Activated CD4-positive, alpha-beta T cell treated with anti-CD3 and anti-CD28 coated beads, Interleukin-2, amount 10 ng/mL, durations not matched to agents 7 days and 5 days (primary cell): ENCODE measurements around the gene PGRMC2. TPM values are rescaled to one million over a fixed set of nuclear protein-coding genes. Genes with fewer than 3 reads are reported as not detected.

Experiments used
- CTCF ChIA-PET: fragments of 350-600 bp; sonication (Branson Sonifier 250); formaldehyde crosslinking; loops from one replicate; lab custom pipeline; 2021; ENCODE audit warnings: antibody characterized with exemption; lab: Charles Lee
- POLR2A ChIA-PET: fragments of 350-600 bp; sonication (Branson Sonifier 250); formaldehyde crosslinking; loops from one replicate; lab custom pipeline; 2021; ENCODE audit warnings: antibody characterized with exemption; lab: Charles Lee
- DNase-seq: peaks from one replicate; pipeline ENCODE4 v3.0.0-alpha.2; 2020
- H3K27ac Mint-ChIP-seq: one replicate; pipeline ENCODE4 v1.8.0; 2021; ENCODE audit warnings: mild to moderate bottlenecking, moderate library complexity, mixed read lengths
- H3K27me3 Mint-ChIP-seq: one replicate; pipeline ENCODE4 v1.8.0; 2021; ENCODE audit warnings: mixed read lengths
- H3K36me3 Mint-ChIP-seq: one replicate; pipeline ENCODE4 v1.8.0; 2021; ENCODE audit warnings: low read depth, mixed read lengths
- H3K4me1 Mint-ChIP-seq: one replicate; pipeline ENCODE4 v1.8.0; 2021; ENCODE audit warnings: mixed read lengths
- H3K4me3 Mint-ChIP-seq: one replicate; pipeline ENCODE4 v1.8.0; 2021; ENCODE audit warnings: mild to moderate bottlenecking, moderate library complexity, mixed read lengths
- H3K9me3 Mint-ChIP-seq: one replicate; pipeline ENCODE4 v1.8.0; 2021; ENCODE audit warnings: mixed read lengths
- total RNA-seq, 2 experiments: library from RNA; stranded (reverse); gene quantifications; one replicate each; pipeline ENCODE4 v1.2.3, GENCODE V29; 2021

The PGRMC2 gene
- total RNA-seq, 2 experiments from 2014 or later = 36.3 to 39.2 TPM

DNA sequence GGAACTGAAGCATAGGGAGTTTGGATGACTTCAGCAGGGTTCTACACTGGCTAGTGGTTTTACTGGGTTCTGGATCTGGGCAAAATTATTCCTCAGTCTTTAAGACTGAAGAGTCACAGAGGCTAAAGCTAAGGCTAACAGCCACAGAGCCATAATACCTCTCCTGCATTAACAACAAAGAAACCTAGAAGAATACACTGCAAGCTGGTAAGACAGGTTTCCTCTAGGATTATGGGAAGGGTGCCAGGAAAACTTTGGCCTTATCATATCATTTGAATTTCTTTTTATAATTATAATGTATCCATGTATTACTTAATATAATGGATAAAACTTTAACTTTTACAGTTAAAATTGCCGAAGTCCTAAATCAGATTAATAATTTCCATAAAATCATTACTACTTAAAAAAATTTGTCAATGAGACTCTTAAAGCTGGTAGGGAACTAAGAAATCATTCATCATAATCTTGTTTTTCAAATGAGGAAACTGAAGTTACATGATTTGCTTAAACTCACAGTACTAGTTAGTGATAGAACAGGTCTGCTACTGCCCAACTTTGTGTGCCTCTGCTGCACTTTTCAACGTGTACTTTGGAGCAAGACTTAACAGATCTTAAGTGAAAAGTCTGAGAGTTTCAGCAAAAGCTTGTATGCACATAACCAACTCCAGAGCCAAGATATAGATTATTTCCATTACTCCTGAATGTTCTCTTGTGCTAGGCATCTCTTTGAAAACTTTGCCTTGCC lies 24.2 kb upstream of the PGRMC2 start:
- peaks cover 1% of the 10 kb centered on the region for H3K36me3 Mint-ChIP-seq
- no peak for DNase-seq
- H3K27me3 Mint-ChIP-seq = no peaks in the 10 kb centered on the region
- POLR2A ChIA-PET = interaction anchor here (0.7 kb wide), 1 partner anchor 548 kb away, joined by 4 read pairs; no protein-coding TSS in a partner anchor
- H3K4me3 Mint-ChIP-seq = no peak overlapping the region
- H3K9me3 Mint-ChIP-seq = no peaks in the 10 kb centered on the region
- CTCF ChIA-PET = no interaction called here
- no peaks in the 10 kb centered on the region for H3K4me1 Mint-ChIP-seq
- no peak overlapping the region for H3K27ac Mint-ChIP-seq

DNA sequence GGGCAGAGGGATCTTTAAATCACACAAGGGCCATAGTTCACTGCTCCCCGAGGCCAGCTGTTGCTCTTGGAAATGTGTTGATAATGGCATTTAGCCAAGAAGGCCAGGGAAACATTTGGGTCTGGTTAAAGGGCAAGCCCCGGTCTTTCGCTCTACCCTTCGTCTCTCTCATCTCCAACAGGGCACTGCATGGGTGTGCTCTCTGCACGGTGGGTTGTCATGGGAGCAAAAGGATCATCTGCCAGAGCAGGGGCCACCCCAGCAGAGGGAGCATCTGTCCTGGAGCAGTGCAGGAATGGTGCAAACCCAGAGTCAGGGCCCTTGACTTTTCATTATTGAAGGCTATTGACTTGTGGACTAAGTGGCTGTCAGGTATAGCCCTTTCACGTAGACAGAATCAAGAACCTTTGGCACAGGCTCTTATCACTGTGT lies 22.7 kb upstream of the PGRMC2 start:
- Mint-ChIP-seq H3K27me3 (no peaks in the 10 kb centered on the region), H3K4me1 (no peaks in the 10 kb centered on the region), H3K4me3 (no peak overlapping the region), H3K27ac (no peak overlapping the region), H3K9me3 (no peaks in the 10 kb centered on the region), H3K36me3 (peaks cover 1% of the 10 kb centered on the region)
- ChIA-PET POLR2A (no interaction called here), CTCF (no interaction called here)
- DNase-seq = no peak

DNA sequence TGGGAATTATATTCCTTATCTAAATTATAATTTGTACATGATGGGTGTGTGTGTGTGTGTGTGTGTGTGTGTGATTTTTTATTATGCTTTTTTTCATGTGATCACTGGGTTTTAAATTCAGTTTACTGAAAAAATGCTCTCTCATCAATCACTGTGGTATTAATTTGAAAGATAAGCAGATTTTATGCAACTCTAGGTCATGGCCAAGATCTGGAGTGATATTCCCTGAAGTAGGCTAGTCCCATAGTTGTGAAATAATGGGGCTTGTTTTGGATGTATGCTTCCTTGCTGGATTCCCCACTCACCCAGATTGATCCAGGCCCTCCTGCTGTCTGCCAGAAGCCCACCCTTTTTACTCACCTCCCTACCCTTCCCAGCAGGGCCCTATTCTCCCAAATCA lies 22.0 kb upstream of the PGRMC2 start:
- Mint-ChIP-seq H3K4me1 (no peaks in the 10 kb centered on the region), H3K27ac (no peak overlapping the region), H3K4me3 (no peak overlapping the region), H3K36me3 (peaks cover 1% of the 10 kb centered on the region), H3K9me3 (no peaks in the 10 kb centered on the region), H3K27me3 (no peaks in the 10 kb centered on the region)
- ChIA-PET CTCF (no interaction called here), POLR2A (no interaction called here)
- DNase-seq = no peak

DNA sequence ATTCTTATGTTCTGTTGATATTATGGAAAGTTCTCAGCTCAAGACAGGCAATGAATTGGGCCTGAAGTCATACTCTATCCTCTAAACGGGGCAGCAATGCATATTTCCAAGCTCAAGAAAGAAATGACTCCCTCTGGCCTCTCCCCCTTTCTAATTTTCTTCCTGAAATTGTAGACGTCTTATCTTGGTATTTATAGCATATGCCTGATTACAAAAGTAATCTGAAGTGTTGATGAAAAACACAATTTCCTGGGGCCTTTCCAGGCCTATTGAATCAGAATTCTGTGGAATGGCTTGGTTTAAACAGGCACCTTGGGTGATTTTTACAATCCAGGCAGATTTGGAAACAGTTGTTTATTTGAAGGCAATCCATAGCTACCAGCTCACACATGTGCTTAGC lies 21.4 kb upstream of the PGRMC2 start:
- H3K4me3 Mint-ChIP-seq = no peak overlapping the region
- POLR2A ChIA-PET = no interaction called here
- DNase-seq = no peak
- H3K27ac Mint-ChIP-seq = no peak overlapping the region
- no peaks in the 10 kb centered on the region for H3K27me3 Mint-ChIP-seq
- H3K36me3 Mint-ChIP-seq = peaks cover 1% of the 10 kb centered on the region
- CTCF ChIA-PET = no interaction called here
- no peaks in the 10 kb centered on the region for H3K9me3 Mint-ChIP-seq
- H3K4me1 Mint-ChIP-seq = no peaks in the 10 kb centered on the region

DNA sequence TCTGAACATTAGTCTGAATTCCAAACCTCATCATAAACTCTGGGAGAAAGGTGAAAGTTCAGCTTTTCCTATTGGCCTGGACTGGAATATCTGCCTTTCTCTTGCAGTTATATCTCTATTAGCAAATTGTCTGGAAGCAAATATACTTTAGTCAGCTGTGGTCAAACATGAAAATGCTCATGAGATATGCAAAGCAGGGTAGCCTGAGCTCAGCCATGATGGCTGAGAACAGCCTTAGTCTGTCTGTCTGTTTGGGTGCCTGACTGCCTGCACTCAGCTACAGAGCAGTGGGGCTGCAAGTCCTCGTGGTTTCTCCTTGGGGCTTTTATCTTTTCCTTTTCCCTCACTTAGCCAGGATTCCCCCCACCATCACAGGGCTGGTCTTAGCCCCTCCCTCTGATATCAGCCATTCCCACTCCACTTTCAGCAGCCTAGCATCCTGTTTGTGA lies 19.5 kb upstream of the PGRMC2 start:
- H3K36me3 Mint-ChIP-seq = peaks cover 1% of the 10 kb centered on the region
- H3K9me3 Mint-ChIP-seq = no peaks in the 10 kb centered on the region
- DNase-seq = no peak
- ChIA-PET CTCF (no interaction called here), POLR2A (no interaction called here)
- no peaks in the 10 kb centered on the region for H3K4me1 Mint-ChIP-seq
- H3K27ac Mint-ChIP-seq = no peak overlapping the region
- H3K27me3 Mint-ChIP-seq = no peaks in the 10 kb centered on the region
- no peak overlapping the region for H3K4me3 Mint-ChIP-seq

DNA sequence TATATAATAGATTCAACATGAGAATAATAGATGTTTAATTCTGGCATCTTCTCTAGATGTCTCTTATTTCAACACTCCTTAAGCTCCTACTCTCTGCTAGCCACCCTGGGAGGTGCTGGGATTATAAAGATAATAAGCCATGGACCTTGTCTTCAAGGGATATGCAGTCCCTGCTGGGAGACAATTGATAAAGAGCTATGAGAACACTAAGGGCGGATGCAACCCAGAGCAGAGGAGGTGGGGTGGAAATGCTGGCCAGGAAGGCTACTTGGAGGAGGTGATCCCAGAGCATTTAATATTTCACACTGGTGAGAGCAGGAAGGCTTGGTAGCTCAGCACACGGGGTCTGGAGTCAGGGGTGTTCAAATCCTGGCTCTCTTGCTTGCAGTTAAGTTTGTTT lies 18.3 kb upstream of the PGRMC2 start:
- H3K36me3 Mint-ChIP-seq = peaks cover 2% of the 10 kb centered on the region
- H3K9me3 Mint-ChIP-seq = no peaks in the 10 kb centered on the region
- no peak overlapping the region for H3K27ac Mint-ChIP-seq
- no peaks in the 10 kb centered on the region for H3K27me3 Mint-ChIP-seq
- no peak for DNase-seq
- H3K4me1 Mint-ChIP-seq = no peaks in the 10 kb centered on the region
- H3K4me3 Mint-ChIP-seq = no peak overlapping the region
- ChIA-PET CTCF (no interaction called here), POLR2A (no interaction called here)

DNA sequence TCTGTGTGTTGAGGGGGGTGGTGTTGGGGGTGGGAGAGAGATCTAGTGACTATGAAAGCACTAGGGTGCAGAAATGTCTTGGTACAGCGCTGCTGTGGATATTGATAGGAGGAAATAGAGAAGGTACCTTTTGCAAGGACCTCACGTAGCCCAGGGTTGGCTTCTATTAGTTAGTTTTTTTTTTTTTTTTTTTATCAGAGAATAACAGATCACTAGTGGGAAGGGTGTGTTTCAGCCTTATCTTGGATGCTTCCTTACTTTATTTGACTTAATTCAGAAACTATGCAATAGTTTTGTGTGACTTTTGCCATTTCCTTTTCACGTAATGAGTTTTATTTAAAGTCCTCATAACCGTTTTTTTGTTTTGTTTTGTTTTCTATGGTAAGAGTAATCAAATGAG lies 16.4 kb upstream of the PGRMC2 start:
- no peak for DNase-seq
- CTCF ChIA-PET = interaction anchor here (1.0 kb wide), 1 partner anchor 16 kb away, joined by 3 read pairs; no protein-coding TSS in a partner anchor
- Mint-ChIP-seq H3K9me3 (no peaks in the 10 kb centered on the region), H3K27me3 (no peaks in the 10 kb centered on the region), H3K4me3 (no peak overlapping the region), H3K27ac (no peak overlapping the region), H3K36me3 (peaks cover 2% of the 10 kb centered on the region), H3K4me1 (no peaks in the 10 kb centered on the region)
- POLR2A ChIA-PET = no interaction called here

DNA sequence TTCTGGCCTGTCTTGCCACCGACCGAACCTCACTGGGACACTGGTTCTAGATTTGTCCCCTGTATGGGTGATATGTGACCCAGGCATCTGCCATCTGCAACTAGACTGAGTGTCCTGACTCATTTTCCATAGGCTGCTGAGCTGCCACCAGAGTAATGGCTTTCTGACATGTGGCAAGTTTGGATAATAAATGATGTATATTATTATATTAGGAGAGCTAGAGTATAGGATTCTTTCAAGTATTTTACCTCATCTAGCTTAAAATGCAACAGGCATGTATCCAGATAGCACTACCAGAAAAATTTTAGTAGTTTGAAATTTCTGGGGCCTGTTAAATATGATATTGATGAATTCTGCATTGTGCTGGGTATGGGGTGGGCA lies 15.8 kb upstream of the PGRMC2 start:
- Mint-ChIP-seq H3K27me3 (no peaks in the 10 kb centered on the region), H3K27ac (peak overlapping the region; percentile 21), H3K4me3 (no peak overlapping the region), H3K36me3 (peaks cover 2% of the 10 kb centered on the region), H3K9me3 (no peaks in the 10 kb centered on the region), H3K4me1 (no peaks in the 10 kb centered on the region)
- ChIA-PET CTCF (interaction anchor here (1.0 kb wide), 1 partner anchor 17 kb away, joined by 3 read pairs; no protein-coding TSS in a partner anchor), POLR2A (no interaction called here)
- DNase-seq = no peak

DNA sequence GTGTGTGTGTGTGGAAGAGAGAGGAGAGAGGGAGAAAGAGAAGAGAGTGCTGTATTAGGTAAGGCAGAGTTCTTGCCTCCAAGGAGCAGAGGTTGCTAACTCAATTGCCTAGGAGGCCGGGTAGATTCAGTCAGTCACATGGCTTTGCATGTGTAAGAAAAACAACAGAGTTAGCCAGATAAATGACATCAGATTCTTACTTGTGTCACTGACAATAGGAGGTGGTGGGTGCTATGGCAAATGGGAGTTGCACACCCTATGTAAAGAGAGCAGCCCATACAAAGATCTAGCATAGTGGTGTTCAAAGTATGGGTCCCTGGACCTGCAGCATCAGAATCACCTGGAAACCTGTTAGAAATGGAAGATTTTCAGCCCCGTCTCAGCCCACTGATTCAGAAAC lies 14.4 kb upstream of the PGRMC2 start:
- Mint-ChIP-seq H3K27ac (no peak overlapping the region), H3K9me3 (no peaks in the 10 kb centered on the region), H3K27me3 (no peaks in the 10 kb centered on the region), H3K4me1 (no peaks in the 10 kb centered on the region), H3K4me3 (no peak overlapping the region), H3K36me3 (peaks cover 2% of the 10 kb centered on the region)
- ChIA-PET CTCF (no interaction called here), POLR2A (no interaction called here)
- DNase-seq = no peak

- Mint-ChIP-seq H3K27ac (no peak overlapping the region), H3K4me3 (no peak overlapping the region), H3K4me1 (no peaks in the 10 kb centered on the region), H3K27me3 (no peaks in the 10 kb centered on the region), H3K36me3 (peaks cover 2% of the 10 kb centered on the region), H3K9me3 (no peaks in the 10 kb centered on the region)
- CTCF ChIA-PET = no interaction called here
- POLR2A ChIA-PET = no interaction called here
- DNase-seq = no peak
These were observed 12.2 kb upstream of the PGRMC2 start for GRCh38 chr4:128299848-128300247.

- POLR2A ChIA-PET = no interaction called here
These were observed 11.2 kb upstream of the PGRMC2 start for GRCh38 chr4:128298852-128299251.

DNA sequence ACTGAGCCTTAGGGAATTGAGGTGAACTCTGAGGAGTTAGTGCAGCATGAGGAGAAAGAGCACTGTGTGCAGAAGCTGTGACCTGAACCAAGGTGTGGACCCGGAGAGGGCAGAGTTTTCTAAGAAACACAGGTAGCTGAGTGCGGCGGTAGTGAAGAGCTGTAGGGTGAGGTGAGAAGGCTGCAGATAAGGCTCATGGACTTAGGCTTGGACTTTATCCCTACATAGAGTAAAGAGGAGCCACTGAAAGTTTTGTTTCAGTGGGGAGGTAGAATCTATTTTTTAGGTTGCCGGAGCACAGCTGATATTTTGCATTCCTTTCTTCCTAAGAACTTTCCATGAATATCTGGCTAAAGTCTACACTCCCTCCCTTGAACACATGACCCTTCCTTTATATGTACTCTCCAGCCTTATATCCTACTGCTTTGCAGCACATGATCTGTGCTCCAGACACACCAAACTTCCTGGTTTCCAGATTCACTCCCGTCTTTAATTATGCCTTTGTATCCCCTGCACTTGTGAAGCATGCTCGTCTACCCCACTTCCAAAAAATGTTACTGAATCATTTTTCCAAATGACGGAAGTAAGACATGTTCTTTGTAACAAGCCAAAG lies 10.6 kb upstream of the PGRMC2 start:
- Mint-ChIP-seq H3K4me1 (peaks cover 3% of the 10 kb centered on the region), H3K27me3 (no peaks in the 10 kb centered on the region), H3K27ac (no peak overlapping the region), H3K9me3 (no peaks in the 10 kb centered on the region), H3K36me3 (peaks cover 2% of the 10 kb centered on the region), H3K4me3 (no peak overlapping the region)
- no peak for DNase-seq
- ChIA-PET CTCF (no interaction called here), POLR2A (no interaction called here)

More at GRCh38 chr4:128298852-128299251, 11.2 kb upstream of the PGRMC2 start:
- DNase-seq = no peak
- Mint-ChIP-seq H3K27ac (no peak overlapping the region), H3K36me3 (peaks cover 2% of the 10 kb centered on the region), H3K4me3 (no peak overlapping the region), H3K9me3 (no peaks in the 10 kb centered on the region), H3K4me1 (peaks cover 3% of the 10 kb centered on the region), H3K27me3 (no peaks in the 10 kb centered on the region)
- CTCF ChIA-PET = interaction anchor here (0.6 kb wide), 1 partner anchor 403 kb away, joined by 4 read pairs; no protein-coding TSS in a partner anchor

DNA sequence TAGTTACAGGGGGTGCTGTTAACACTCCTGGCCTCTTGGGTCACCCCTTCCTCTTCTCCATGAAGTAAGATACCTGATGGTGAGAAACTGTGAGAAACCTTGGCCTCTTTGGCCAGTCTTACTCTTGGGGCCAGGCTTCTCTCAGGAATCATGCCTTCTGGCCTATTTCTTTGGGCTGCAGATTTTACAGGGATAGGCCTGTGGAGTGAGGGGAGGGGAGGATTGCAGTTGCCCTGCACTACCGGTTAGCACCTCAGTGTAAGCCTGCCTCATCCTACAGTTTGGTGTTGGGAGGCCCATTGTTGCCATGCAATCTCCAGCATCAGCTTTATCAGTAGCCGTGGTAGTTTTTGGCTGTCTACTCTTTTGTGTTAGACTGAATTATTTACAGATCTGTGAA lies 7.6 kb upstream of the PGRMC2 start:
- CTCF ChIA-PET = no interaction called here
- Mint-ChIP-seq H3K4me1 (peaks cover 7% of the 10 kb centered on the region), H3K27me3 (no peaks in the 10 kb centered on the region), H3K4me3 (no peak overlapping the region), H3K36me3 (no peaks in the 10 kb centered on the region), H3K9me3 (no peaks in the 10 kb centered on the region), H3K27ac (no peak overlapping the region)
- POLR2A ChIA-PET = no interaction called here
- no peak for DNase-seq
